ENCODE results near the gene RAVER1. TPM values are rescaled to one million over a fixed set of nuclear protein-coding genes. Genes with fewer than 3 reads are reported as not detected.

Gene RAVER1
- total and polyA plus RNA-seq, 2 of the 8 experiments (the other 6 are each of a cell fraction or from before 2014, with no cell fraction given): 5.7 to 70.5 TPM

DNA sequence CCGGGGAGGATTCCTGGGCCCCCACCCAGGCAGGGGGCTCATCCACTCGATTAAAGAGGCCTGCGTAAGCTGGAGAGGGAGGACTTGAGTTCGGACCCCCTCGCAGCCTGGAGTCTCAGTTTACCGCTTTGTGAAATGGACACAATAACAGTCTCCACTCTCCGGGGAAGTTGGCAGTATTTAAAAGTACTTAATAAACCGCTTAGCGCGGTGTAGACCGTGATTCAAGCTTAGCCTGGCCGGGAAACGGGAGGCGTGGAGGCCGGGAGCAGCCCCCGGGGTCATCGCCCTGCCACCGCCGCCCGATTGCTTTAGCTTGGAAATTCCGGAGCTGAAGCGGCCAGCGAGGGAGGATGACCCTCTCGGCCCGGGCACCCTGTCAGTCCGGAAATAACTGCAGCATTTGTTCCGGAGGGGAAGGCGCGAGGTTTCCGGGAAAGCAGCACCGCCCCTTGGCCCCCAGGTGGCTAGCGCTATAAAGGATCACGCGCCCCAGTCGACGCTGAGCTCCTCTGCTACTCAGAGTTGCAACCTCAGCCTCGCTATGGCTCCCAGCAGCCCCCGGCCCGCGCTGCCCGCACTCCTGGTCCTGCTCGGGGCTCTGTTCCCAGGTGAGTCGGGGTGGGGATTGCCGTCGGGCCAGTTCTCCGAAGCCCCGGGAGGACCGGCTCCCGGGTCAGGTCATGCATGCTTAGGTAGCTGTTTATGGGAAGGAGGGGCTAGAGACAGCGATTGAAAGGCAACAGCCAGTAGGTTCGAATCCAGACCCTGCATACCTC is 62.5 kb downstream of the RAVER1 start, which contains the start of gene ICAM1 (continued):
- TF ChIP-seq EP300 (IDR thresholded peaks at IDR 0.05; ENCODE audit: borderline replicate concordance in 1 of 2, low read depth in 2 of 2, low read length in 2 of 2): no peak
- no peak for TF ChIP-seq MAFK (IDR thresholded peaks at IDR 0.05; ENCODE audit: low read depth, low read length)
- no peak for TF ChIP-seq USF2 (IDR thresholded peaks at IDR 0.05; ENCODE audit: low read length)
- no peak for TF ChIP-seq NANOG (IDR thresholded peaks at IDR 0.05; ENCODE audit: insufficient read depth, low read depth, low read length, poor library complexity, severe bottlenecking)
- no peak for TF ChIP-seq SP2 (IDR thresholded peaks at IDR 0.05; ENCODE audit: low read length)
- TF ChIP-seq RXRA (IDR thresholded peaks at IDR 0.05; ENCODE audit: insufficient read depth, low read depth, low read length): no peak
- no peak for TF ChIP-seq TAF7 (optimal IDR thresholded peaks at IDR 0.05; ENCODE audit: borderline replicate concordance, low read depth, low read length)
- no peak for TF ChIP-seq CBX5 (IDR thresholded peaks at IDR 0.05; ENCODE audit: low read depth, low read length)
- TF ChIP-seq E2F6 (IDR thresholded peaks at IDR 0.05): peak; percentile 89
- TF ChIP-seq SP1 (IDR thresholded peaks at IDR 0.05; ENCODE audit: low read depth, low read length): no peak
- no peak for TF ChIP-seq CHD1 (IDR thresholded peaks at IDR 0.05; ENCODE audit: low read depth, low read length)
- no peak for TF ChIP-seq YY1 (IDR thresholded peaks at IDR 0.05; ENCODE audit: low read depth, low read length)
- TF ChIP-seq RNF2 (IDR thresholded peaks at IDR 0.05; ENCODE audit: borderline replicate concordance, low read depth, low read length, missing control alignments, poor library complexity, severe bottlenecking): no peak
- TF ChIP-seq ATF2 (IDR thresholded peaks at IDR 0.05; ENCODE audit: low read length): no peak
- TF ChIP-seq EGR1 (IDR thresholded peaks at IDR 0.05; ENCODE audit: borderline replicate concordance, low read depth, low read length): no peak
- no peak for TF ChIP-seq TCF12 (IDR thresholded peaks at IDR 0.05; ENCODE audit: low read depth, low read length)
- TF ChIP-seq KDM4A (IDR thresholded peaks at IDR 0.05; ENCODE audit: low read depth, low read length, severe bottlenecking): peak; percentile 44
- no peak for TF ChIP-seq CBX8 (IDR thresholded peaks at IDR 0.05; ENCODE audit: borderline replicate concordance, low read depth, low read length)
- no peak for TF ChIP-seq CEBPB (IDR thresholded peaks at IDR 0.05; ENCODE audit: low read depth, low read length)
- no peak for TF ChIP-seq RFX5 (IDR thresholded peaks at IDR 0.05; ENCODE audit: borderline replicate concordance, low read depth, low read length)

Data from H1 (cell line).